Activated naive CD8-positive, alpha-beta T cell treated with anti-CD3 and anti-CD28 coated beads, Interleukin-2, amount 10 ng/mL, durations not matched to agents 7 days and 5 days (primary cell): ENCODE data around the gene KCNB1. TPM values are rescaled to one million over a fixed set of nuclear protein-coding genes. Genes with fewer than 3 reads are reported as not detected.

ENCODE experiments used
- ATAC-seq: fragments of 150-1000 bp; cut with Tn5 transposase; one replicate; pipeline ENCODE4 v1.10.0; 2021; ENCODE audit warnings: low read depth, moderate library complexity
- POLR2A ChIA-PET: fragments of 350-600 bp; sonication (Branson Sonifier 250); formaldehyde crosslinking; loops from one replicate; lab custom pipeline; 2021; ENCODE audit warnings: antibody characterized with exemption; lab: Charles Lee
- DNase-seq: peaks from one replicate; pipeline ENCODE4 v3.0.0; 2021
- H3K27ac Mint-ChIP-seq: one replicate; pipeline ENCODE4 v1.8.0; 2022; ENCODE audit warnings: mild to moderate bottlenecking, mixed read lengths
- H3K27me3 Mint-ChIP-seq: one replicate; pipeline ENCODE4 v1.8.0; 2022; ENCODE audit warnings: mild to moderate bottlenecking, moderate library complexity, mixed read lengths
- H3K36me3 Mint-ChIP-seq: one replicate; pipeline ENCODE4 v1.8.0; 2021; ENCODE audit warnings: mild to moderate bottlenecking, mixed read lengths
- H3K4me1 Mint-ChIP-seq: one replicate; pipeline ENCODE4 v1.8.0; 2021; ENCODE audit warnings: mixed read lengths
- H3K4me3 Mint-ChIP-seq: one replicate; pipeline ENCODE4 v1.8.0; 2022; ENCODE audit warnings: mild to moderate bottlenecking, moderate library complexity, mixed read lengths
- H3K9me3 Mint-ChIP-seq: one replicate; pipeline ENCODE4 v1.8.0; 2021; ENCODE audit warnings: mixed read lengths
- total RNA-seq, 2 experiments: library from RNA; stranded (reverse); gene quantifications; one replicate each; pipeline ENCODE4 v1.2.3, GENCODE V29; 2021

Gene KCNB1
- total RNA-seq, 2 experiments from 2014 or later = 0.09 TPM; not detected in 1

DNA sequence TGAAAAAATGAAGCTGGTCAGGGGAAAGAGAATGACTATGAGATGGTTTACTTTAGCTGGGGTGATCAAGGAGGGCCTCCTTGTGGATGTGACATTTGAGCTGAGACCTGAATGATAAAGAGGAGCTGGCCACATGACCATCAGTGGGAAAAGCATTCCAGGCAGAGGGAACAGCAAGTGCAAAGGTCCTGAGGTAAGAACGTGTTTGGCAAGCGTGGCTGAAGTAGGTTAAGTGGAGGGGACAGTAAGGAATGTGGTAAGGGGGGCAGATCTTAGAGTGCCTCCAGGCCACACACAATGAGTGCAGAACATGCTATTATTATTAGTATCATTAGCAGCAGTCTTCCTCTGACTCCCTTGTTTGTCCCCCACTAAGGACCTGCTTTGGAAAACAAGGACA, 92.6 kb downstream of the KCNB1 start:
- peaks cover 28% of the 10 kb centered on the region for H3K27me3 Mint-ChIP-seq
- POLR2A ChIA-PET = no interaction called here
- no peak overlapping the region for H3K27ac Mint-ChIP-seq
- no peak for DNase-seq
- H3K36me3 Mint-ChIP-seq = no peaks in the 10 kb centered on the region
- H3K4me3 Mint-ChIP-seq = no peak overlapping the region
- H3K9me3 Mint-ChIP-seq = no peaks in the 10 kb centered on the region
- no peak for ATAC-seq
- H3K4me1 Mint-ChIP-seq = peaks cover 2% of the 10 kb centered on the region

DNA sequence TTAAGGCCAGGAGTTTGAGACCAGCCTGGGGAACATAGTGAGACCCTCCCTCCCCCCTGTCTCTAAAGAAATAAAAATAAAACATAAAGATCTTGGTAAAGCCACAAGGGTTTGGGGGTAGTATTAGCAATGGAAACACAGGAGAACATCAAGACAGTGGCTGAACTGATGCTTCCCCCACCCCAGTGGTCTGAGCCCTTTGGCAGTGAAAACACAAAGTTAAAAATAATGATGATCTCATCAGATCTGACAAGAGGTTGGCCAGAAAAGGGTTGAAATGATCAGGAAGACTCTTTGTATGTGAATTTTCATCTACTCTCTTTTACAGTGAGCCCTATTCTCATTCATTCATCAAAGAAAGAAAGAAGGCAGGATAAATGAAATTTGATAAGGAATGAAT, 93.7 kb downstream of the KCNB1 start:
- H3K4me1 Mint-ChIP-seq = peaks cover 2% of the 10 kb centered on the region
- no peak overlapping the region for H3K27ac Mint-ChIP-seq
- ATAC-seq (no peak), DNase-seq (no peak)
- no peaks in the 10 kb centered on the region for H3K9me3 Mint-ChIP-seq
- no peak overlapping the region for H3K4me3 Mint-ChIP-seq
- POLR2A ChIA-PET = no interaction called here
- no peaks in the 10 kb centered on the region for H3K36me3 Mint-ChIP-seq
- H3K27me3 Mint-ChIP-seq = peaks cover 24% of the 10 kb centered on the region

DNA sequence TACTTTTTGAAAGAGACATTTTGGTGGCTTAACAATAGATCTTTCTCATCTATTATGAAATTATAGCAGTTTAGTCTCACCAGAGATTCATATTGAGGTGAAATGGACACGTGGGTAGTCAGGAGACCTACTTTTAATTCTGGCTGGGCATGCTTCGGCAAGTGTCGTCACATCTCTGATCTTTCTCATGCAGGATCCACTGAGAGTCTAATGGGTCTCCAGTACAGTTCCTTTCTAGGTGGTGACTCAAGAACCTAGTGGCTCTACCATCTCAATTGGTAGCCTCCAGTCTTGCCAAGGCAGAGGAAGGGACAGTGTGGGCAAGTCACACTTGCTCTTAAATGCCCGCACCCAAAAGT, 94.9 kb downstream of the KCNB1 start:
- POLR2A ChIA-PET = no interaction called here
- no peak for DNase-seq
- Mint-ChIP-seq H3K4me3 (no peak overlapping the region), H3K4me1 (peaks cover 2% of the 10 kb centered on the region), H3K9me3 (no peaks in the 10 kb centered on the region), H3K36me3 (no peaks in the 10 kb centered on the region), H3K27me3 (peaks cover 24% of the 10 kb centered on the region), H3K27ac (no peak overlapping the region)
- no peak for ATAC-seq

DNA sequence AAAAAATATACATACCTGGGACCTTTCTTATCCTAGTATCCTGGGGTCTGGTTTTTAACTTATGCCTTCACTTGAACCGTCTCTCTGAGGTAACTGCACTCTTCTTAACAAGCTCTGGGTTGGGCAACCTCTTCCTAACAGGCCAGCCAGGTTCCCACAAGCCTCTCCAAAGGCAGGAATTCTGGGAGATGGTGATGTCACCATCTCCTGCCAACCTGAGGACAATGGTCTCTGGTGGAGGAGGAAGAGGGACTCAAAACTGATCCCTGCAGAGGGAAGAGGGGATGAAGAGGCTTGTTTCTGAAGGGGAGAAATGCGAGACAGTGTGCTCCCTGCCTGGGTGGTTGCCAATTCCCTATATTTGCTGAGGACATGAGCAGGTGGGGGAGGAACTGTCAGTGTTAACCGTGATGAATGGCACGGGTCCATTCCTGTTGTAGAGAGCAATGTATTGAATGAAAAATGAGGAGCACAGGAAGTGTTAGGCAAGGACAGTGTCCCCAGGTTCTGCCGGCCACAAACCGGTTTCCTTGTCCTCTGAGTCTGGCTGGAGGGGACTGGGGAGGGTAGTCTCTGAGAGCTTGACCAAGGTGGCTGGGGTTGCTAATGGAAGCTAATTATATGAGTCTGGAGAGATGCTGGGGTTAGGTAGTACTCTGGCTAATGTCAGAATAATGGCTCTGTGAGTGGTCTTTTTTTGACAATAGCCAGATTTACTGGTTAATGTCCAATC, 95.5 kb downstream of the KCNB1 start:
- Mint-ChIP-seq H3K4me1 (peaks cover 2% of the 10 kb centered on the region), H3K9me3 (no peaks in the 10 kb centered on the region), H3K4me3 (no peak overlapping the region), H3K36me3 (no peaks in the 10 kb centered on the region), H3K27me3 (peaks cover 20% of the 10 kb centered on the region), H3K27ac (no peak overlapping the region)
- ATAC-seq (no peak), DNase-seq (no peak)
- POLR2A ChIA-PET = interaction anchor here (0.7 kb wide), 1 partner anchor 675 kb away, joined by 7 read pairs; no protein-coding TSS in a partner anchor

DNA sequence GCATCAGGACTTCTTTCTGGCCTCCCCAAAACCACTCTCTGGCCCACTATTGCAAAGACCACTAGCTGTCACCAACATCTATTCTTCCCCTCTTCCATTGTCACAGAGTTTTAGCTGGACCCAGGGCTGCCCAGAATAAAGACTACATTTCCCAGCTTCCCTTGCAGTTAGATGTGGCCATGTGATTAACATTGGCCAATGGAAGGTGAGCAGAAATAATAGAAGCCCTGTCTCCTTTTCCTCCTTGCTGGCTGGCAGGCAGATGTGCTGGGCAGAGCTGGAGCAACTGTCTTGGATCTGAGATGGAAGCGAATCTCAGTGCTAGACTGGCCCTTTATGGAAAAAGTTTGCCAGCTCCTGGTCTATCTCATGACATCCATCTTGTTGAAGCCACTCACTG, 97.0 kb downstream of the KCNB1 start:
- no peak overlapping the region for H3K4me3 Mint-ChIP-seq
- peaks cover 15% of the 10 kb centered on the region for H3K27me3 Mint-ChIP-seq
- DNase-seq = no peak
- ATAC-seq = peak; percentile 60
- peaks cover 2% of the 10 kb centered on the region for H3K4me1 Mint-ChIP-seq
- POLR2A ChIA-PET = no interaction called here
- H3K27ac Mint-ChIP-seq = no peak overlapping the region
- H3K36me3 Mint-ChIP-seq = no peaks in the 10 kb centered on the region
- H3K9me3 Mint-ChIP-seq = no peaks in the 10 kb centered on the region

DNA sequence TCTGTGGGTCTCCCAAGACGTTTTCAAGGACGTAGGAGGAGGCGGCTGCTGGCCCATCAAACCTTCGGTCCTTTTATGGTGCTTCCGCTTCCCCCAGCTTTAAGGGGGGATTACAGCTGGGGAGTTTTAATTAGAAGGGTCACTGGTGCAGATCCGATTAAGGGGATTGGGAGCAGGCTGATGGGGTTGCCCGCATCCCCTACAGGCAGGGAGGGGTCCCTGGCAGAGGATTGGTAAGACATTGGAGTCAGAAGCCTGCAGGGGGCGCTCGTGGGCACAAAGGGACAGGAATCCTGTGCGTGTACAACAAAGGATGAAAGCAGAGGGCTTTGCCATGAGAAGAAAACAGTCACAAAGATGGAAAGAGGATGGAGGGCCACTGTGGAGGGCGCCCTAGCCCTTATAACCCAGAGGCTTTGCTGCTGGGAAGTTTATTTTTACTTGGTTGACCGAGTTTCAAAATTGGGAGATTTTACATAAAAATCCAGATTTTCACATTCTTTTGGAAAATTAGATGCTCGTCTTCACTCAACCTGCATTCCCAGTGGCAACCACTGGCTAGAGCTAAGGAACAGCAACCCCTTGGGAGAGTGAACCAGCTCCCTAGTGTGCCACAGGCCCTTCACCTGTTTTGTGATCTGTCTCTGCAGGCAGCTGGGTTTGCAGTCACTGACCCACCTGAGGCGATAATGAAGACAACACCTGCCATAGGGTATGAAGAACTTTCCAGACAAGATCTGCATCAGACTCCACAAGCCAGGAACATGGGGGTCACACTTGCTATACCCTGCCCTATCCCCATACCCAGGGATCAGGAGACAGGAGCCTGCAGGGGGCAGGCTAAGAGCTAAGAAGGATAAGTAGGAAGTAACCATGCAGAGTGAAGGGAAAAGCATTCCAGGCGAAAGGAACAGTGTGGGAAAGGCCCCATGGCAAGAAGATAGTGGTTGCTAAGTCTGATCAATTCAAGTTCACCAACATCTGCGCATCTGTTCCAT, 97.7 kb downstream of the KCNB1 start:
- Mint-ChIP-seq H3K9me3 (no peaks in the 10 kb centered on the region), H3K27ac (no peak overlapping the region), H3K4me3 (no peak overlapping the region), H3K4me1 (peaks cover 2% of the 10 kb centered on the region), H3K36me3 (no peaks in the 10 kb centered on the region), H3K27me3 (peaks cover 16% of the 10 kb centered on the region)
- ATAC-seq = peak; percentile 77
- peak; percentile 75 for DNase-seq
- POLR2A ChIA-PET = no interaction called here

DNA sequence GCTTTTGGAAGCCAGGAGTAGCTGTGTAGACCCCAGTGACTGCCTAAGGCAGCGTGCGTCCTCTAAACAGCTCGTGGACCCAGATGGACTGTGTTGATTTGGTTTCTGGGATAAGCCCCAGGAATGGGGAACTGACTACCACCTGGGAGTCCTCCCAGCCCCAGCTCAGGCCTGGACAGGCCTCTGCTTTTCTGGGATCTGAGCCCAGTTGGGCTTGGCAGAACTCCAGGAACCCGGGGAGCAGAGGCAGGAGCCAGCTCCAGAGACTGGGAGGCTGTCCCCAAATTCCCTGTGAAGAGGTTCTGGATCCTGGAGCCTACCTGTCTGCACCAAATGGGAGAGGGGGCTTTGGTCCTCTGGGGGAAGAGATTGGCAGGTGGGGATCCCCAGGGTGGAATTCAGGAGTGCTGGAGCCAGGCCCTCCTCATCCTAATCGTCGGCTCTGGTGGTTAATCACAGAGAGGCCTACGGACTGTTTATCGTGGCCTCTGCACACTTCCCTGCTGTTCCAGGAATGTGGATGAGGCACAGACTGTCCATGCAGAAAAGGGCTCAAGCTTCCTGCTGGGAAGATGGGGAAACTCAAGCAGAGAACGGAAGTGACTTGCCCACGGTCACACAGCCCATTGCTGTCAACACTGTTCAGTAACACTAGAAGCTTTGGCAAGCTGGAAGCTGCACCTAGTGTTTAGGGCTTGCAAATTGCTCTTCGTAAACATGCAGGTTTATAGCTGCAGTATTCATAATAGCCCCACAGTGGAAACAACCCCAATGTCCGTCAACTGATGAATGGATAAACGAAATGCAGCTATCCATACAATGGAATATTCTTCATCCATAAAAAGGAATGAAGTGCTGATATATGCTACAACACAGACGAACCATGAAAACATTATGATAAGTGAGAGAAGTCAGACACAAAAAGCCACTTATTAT, 100.6 kb downstream of the KCNB1 start:
- H3K4me3 Mint-ChIP-seq = no peak overlapping the region
- POLR2A ChIA-PET = no interaction called here
- no peaks in the 10 kb centered on the region for H3K36me3 Mint-ChIP-seq
- H3K4me1 Mint-ChIP-seq = peaks cover 2% of the 10 kb centered on the region
- DNase-seq (no peak), ATAC-seq (no peak)
- H3K27me3 Mint-ChIP-seq = peaks cover 6% of the 10 kb centered on the region
- H3K9me3 Mint-ChIP-seq = no peaks in the 10 kb centered on the region
- H3K27ac Mint-ChIP-seq = no peak overlapping the region

DNA sequence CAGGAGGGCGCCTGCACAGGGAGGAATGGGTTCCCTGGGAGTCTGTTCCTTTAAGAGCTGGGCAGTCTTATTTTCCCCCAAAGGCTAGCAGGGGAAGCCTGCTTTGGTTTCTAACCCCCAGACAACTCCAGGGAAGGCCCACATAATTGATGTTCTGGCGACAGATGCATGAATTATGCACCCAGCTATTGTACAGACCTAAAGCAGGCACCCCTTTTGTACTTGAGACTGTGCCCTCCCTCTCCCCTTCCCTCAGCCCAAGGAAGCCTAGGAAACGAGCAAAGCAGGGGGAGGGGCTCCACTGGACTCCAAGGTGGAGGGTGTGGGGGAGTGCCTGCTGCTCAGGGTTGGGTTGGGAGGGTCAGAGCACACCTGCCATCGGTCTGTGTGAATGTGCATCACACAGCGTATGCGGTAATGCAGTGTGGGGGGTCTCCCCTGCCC, 102.1 kb downstream of the KCNB1 start:
- H3K9me3 Mint-ChIP-seq = no peaks in the 10 kb centered on the region
- POLR2A ChIA-PET = no interaction called here
- no peak for ATAC-seq
- no peak overlapping the region for H3K4me3 Mint-ChIP-seq
- no peak overlapping the region for H3K27ac Mint-ChIP-seq
- DNase-seq = no peak
- peaks cover 12% of the 10 kb centered on the region for H3K27me3 Mint-ChIP-seq
- peaks cover 1% of the 10 kb centered on the region for H3K4me1 Mint-ChIP-seq
- no peaks in the 10 kb centered on the region for H3K36me3 Mint-ChIP-seq

DNA sequence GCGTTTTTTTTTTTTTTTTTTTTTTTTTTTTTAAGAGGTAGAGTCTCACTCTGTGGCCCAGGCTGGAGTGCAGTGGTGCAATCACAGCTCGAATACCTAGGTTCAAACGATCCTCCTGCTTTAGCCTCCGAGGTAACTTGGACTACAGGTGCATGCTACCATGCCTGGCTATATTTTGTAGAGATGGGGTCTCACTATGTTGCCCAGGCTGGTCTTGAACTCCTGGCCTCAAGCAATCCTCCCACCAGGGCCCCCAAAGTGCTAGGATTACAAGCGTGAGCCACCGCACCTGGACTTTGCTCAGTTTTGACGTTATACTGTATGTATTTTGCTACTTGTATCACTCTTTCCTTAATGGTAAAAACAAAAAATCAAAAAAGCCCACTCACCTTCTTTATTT, 103.1 kb downstream of the KCNB1 start:
- Mint-ChIP-seq H3K27me3 (peaks cover 12% of the 10 kb centered on the region), H3K36me3 (no peaks in the 10 kb centered on the region), H3K4me3 (no peak overlapping the region), H3K4me1 (no peaks in the 10 kb centered on the region), H3K9me3 (no peaks in the 10 kb centered on the region), H3K27ac (no peak overlapping the region)
- POLR2A ChIA-PET = no interaction called here
- no peak for DNase-seq
- no peak for ATAC-seq

DNA sequence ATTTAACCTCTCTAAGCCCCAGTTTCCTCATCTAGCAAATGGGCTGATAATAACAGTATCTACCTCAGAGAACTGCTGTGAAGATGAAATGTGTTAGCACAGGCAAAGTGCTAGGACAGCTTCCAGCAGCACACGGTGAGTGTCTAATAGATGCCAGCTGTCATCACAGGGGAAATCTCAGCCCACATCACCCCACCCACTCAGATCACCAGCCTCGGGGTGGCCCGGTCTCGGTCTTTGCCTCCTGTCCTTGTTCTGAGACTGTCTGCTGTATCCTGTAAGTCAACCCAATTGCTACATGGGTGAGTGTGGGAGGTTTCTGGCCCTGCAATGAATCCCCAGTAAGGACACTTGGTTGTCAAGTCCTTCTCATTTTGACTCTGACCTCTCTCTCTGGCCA, 105.1 kb downstream of the KCNB1 start:
- Mint-ChIP-seq H3K4me1 (no peaks in the 10 kb centered on the region), H3K27ac (no peak overlapping the region), H3K27me3 (peaks cover 15% of the 10 kb centered on the region), H3K9me3 (no peaks in the 10 kb centered on the region), H3K36me3 (no peaks in the 10 kb centered on the region), H3K4me3 (no peak overlapping the region)
- ATAC-seq = no peak
- no peak for DNase-seq
- POLR2A ChIA-PET = no interaction called here

DNA sequence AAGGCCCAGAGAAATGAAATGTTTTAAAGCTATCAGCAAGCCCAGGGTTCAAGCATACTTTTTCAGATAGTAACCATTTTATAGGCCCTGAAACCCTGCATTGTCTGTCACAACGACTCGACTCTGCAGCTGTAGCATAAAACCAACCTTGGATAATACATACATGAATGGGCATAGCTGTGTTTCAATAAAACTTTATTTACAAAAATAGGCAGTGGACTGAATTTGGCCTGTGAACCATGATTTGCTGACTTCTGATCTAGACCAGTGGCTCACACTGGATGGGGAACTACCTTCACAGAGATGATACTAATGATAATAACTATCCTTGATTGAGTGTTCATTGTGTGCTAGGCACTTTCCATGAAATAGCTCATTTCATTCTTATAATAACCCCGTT, 107.3 kb downstream of the KCNB1 start:
- no peak for ATAC-seq
- Mint-ChIP-seq H3K4me1 (no peaks in the 10 kb centered on the region), H3K27ac (no peak overlapping the region), H3K36me3 (no peaks in the 10 kb centered on the region), H3K9me3 (no peaks in the 10 kb centered on the region), H3K4me3 (no peak overlapping the region), H3K27me3 (peaks cover 23% of the 10 kb centered on the region)
- POLR2A ChIA-PET = no interaction called here
- DNase-seq = no peak

DNA sequence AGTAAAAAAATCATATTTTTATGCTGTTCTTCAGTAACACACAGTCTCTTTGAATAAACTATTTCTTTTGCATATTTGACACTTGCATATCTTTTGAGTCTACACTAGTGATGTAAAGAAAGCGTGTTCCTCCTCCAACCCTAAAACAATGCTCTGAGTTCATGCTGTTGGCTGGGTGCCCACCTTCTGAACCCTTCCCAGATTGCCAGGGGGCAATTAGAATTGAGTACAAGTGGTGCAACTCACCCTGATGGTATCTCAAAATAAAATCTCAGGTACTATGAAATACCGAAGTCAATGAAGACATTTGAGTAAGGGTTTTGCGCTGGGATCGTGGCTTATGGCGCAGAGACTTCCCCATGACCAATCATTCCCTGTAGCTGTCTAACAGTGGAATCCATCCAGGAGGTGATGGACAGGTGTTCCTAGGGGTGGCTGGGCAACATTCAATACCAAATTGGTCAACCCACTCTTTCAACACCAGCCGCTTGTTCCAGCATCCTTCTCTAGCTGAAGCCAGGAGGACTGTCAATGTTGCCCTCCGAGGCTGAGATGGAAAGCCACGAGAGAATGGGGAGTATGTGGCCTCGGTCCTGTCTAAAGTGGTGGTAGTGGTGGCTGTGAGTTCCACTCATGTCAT, 110.3 kb downstream of the KCNB1 start:
- Mint-ChIP-seq H3K36me3 (no peaks in the 10 kb centered on the region), H3K27ac (no peak overlapping the region), H3K4me1 (no peaks in the 10 kb centered on the region), H3K4me3 (no peak overlapping the region), H3K27me3 (peaks cover 37% of the 10 kb centered on the region), H3K9me3 (no peaks in the 10 kb centered on the region)
- ATAC-seq (no peak), DNase-seq (no peak)
- POLR2A ChIA-PET = no interaction called here

DNA sequence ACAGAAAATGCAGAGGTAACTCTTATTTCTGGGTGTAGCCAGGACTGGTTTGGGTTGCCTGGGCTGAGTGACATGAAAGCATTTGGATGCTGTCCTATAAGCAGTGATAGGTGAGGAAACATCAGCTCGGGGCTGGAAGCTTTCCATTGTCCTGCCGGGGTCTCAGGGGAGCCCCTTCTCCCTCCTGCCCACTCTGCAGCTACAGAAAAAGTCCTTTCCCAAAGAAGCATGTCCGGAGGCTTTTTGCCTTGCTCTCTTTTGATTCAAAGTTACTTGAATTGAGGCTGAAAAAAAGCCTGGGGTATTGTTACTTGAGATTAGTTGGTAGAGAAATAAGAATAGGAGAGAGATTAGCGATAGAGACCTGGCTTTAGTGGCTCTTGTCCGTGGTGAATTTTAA, 113.9 kb downstream of the KCNB1 start:
- no peaks in the 10 kb centered on the region for H3K36me3 Mint-ChIP-seq

More for the DNA sequence above, 113.9 kb downstream of the KCNB1 start:
- no peak overlapping the region for H3K27ac Mint-ChIP-seq
- POLR2A ChIA-PET = no interaction called here
- no peaks in the 10 kb centered on the region for H3K9me3 Mint-ChIP-seq
- H3K4me3 Mint-ChIP-seq = no peak overlapping the region
- H3K27me3 Mint-ChIP-seq = peaks cover 31% of the 10 kb centered on the region
- DNase-seq (no peak), ATAC-seq (no peak)
- no peaks in the 10 kb centered on the region for H3K4me1 Mint-ChIP-seq
